Transverse colon (tissue), 4 donors: ENCODE results near the gene MPEG1.

Experiments used
- POLR2A ChIP-seq: fragments of 450-650 bp; IDR thresholded peaks from one replicate; pipeline ENCODE4 v1.6.1; 2016; ENCODE audit warnings: antibody characterized with exemption, mild to moderate bottlenecking, moderate library complexity
- POLR2AphosphoS5 ChIP-seq, 3 donors: sonication (generic); formaldehyde crosslinking; IDR thresholded peaks; one replicate each; pipeline ENCODE4 v1.6.1; 2016; ENCODE audit warnings: antibody characterized with exemption in 3 of 3
- TF ChIP-seq, protein P1 (sequence below), 5 experiments: fragments of 200-600 bp in 3 of 5; fragments of 450-650 bp in 2 of 5; sonication (generic) in 3 of 5; IDR thresholded peaks; 1 replicate in 2 of 5; 2 replicates in 3 of 5; pipeline ENCODE4 v1.5.1; 2016 to 2017; ENCODE audit warnings: antibody characterized with exemption in 5 of 5, inconsistent platforms in 3 of 5, mild to moderate bottlenecking in 2 of 5, moderate library complexity in 1 of 5

DNA sequence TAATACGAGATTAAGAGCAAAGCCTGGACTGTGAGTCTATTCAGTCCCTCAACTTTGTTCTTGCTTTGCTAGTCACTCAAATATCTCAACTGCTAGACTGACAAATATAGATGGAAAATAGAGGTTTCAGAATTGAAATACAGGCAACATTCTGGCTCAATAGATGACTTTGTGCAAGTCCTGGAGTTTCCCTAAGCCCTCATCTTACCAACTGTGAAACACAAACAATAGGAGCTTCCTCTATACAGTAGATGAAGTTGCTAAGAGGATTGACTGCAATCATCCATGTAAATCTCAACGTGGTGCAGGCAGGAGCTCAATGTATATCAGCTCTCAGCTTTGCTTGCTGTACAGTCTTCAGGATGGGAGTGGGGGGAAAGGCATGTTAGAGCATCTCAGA is 6.2 kb upstream of the MPEG1 start:
- TF ChIP-seq POLR2A = no peak
- TF ChIP-seq, protein P1, sequence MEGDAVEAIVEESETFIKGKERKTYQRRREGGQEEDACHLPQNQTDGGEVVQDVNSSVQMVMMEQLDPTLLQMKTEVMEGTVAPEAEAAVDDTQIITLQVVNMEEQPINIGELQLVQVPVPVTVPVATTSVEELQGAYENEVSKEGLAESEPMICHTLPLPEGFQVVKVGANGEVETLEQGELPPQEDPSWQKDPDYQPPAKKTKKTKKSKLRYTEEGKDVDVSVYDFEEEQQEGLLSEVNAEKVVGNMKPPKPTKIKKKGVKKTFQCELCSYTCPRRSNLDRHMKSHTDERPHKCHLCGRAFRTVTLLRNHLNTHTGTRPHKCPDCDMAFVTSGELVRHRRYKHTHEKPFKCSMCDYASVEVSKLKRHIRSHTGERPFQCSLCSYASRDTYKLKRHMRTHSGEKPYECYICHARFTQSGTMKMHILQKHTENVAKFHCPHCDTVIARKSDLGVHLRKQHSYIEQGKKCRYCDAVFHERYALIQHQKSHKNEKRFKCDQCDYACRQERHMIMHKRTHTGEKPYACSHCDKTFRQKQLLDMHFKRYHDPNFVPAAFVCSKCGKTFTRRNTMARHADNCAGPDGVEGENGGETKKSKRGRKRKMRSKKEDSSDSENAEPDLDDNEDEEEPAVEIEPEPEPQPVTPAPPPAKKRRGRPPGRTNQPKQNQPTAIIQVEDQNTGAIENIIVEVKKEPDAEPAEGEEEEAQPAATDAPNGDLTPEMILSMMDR (IDR thresholded peaks at IDR 0.05) = no peak
- TF ChIP-seq POLR2AphosphoS5 (IDR thresholded peaks at IDR 0.05) = no peak
